Dendritic cell treated with granulocyte-macrophage colony-stimulating factor and Interleukin-4, amounts not matched to agents 40 ng/mL and 50 ng/mL, for 4 days (primary cell): Measurements from ENCODE around the gene TMEM270.

Source experiments
- H3K27ac Mint-ChIP-seq: one replicate; pipeline ENCODE4 v1.8.0; 2022; ENCODE audit warnings: mild to moderate bottlenecking, mixed read lengths
- H3K27me3 Mint-ChIP-seq: one replicate; pipeline ENCODE4 v1.8.0; 2022; ENCODE audit warnings: mild to moderate bottlenecking, mixed read lengths
- H3K36me3 Mint-ChIP-seq: one replicate; pipeline ENCODE4 v1.8.0; 2022; ENCODE audit warnings: low read depth, mixed read lengths
- H3K4me1 Mint-ChIP-seq: one replicate; pipeline ENCODE4 v1.8.0; 2022; ENCODE audit warnings: low read depth, mixed read lengths
- H3K4me3 Mint-ChIP-seq: one replicate; pipeline ENCODE4 v1.8.0; 2022; ENCODE audit warnings: mild to moderate bottlenecking, moderate library complexity, mixed read lengths
- H3K9me3 Mint-ChIP-seq: one replicate; pipeline ENCODE4 v1.8.0; 2022; ENCODE audit warnings: mixed read lengths
- intact Hi-C: fragments of 100-400 bp; cut with micrococcal nuclease; formaldehyde crosslinking; loops from one replicate; pipeline ENCODE4 v1.15.0; 2022

Gene TMEM270

DNA sequence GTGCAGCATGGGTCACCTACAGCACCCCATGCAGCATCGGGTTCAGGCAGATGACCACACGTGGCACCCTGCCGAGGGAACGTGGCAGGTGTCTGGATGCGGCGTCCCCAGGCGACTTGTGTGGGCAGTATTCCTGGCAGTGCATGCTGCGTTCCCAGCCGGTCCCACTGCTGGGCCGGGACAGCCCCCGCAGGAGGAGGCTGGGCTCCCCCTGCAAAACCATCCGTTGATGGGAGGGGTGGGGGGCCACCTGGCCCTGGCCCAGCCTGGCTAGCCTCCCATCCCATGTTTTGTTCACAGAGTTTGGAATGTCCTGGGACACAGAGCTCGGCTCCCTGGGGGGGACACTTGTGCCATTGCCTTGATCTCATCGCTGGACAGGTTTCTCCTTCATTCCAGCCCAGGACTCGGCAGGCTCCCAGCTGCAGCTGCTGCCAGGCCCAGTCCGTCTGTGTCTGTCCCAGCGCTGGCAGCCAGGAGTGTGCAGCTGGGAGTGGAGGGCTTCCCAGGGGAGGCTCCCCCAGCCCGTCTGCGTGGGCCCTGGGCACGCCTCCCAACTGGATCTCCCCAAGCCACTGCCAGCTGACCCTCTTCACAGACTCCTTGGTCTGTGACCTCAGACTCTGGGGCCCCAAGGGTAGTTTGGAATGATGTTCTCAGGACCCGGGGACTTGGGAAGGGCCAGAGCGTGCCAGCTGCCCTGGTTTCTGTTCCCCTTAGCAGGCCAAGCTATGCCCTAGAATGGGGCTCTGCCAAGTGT lies 32.6 kb downstream of the TMEM270 start:
- Mint-ChIP-seq H3K27me3 (peaks cover 35% of the 10 kb centered on the region), H3K27ac (no peak overlapping the region), H3K4me1 (peaks cover 27% of the 10 kb centered on the region), H3K36me3 (no peaks in the 10 kb centered on the region), H3K4me3 (no peak overlapping the region), H3K9me3 (no peaks in the 10 kb centered on the region)
- intact Hi-C loops: no loop called here

DNA sequence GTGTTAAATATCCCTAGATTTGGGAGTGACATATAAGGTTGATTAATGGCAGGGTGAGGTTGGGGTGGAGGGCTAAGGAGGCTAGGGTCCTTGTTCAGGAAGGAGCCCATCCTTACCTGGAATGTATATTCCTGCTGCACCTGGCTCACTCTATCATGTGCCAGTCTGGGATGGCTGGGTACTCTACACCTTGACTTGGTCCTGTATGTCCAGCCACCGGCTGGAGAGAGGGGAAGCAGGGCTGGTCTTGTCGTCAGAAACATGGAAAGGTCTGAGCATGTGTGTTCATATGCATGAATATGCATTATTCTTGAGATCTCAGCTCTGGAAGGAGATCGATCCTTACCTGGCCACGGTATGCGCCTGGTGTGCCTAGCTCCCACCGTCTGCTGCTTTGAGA lies 33.2 kb downstream of the TMEM270 start:
- Mint-ChIP-seq H3K27me3 (peaks cover 35% of the 10 kb centered on the region), H3K9me3 (no peaks in the 10 kb centered on the region), H3K4me1 (peaks cover 27% of the 10 kb centered on the region), H3K36me3 (no peaks in the 10 kb centered on the region), H3K4me3 (no peak overlapping the region), H3K27ac (peak overlapping the region; percentile 21)
- intact Hi-C loops: no loop called here

DNA sequence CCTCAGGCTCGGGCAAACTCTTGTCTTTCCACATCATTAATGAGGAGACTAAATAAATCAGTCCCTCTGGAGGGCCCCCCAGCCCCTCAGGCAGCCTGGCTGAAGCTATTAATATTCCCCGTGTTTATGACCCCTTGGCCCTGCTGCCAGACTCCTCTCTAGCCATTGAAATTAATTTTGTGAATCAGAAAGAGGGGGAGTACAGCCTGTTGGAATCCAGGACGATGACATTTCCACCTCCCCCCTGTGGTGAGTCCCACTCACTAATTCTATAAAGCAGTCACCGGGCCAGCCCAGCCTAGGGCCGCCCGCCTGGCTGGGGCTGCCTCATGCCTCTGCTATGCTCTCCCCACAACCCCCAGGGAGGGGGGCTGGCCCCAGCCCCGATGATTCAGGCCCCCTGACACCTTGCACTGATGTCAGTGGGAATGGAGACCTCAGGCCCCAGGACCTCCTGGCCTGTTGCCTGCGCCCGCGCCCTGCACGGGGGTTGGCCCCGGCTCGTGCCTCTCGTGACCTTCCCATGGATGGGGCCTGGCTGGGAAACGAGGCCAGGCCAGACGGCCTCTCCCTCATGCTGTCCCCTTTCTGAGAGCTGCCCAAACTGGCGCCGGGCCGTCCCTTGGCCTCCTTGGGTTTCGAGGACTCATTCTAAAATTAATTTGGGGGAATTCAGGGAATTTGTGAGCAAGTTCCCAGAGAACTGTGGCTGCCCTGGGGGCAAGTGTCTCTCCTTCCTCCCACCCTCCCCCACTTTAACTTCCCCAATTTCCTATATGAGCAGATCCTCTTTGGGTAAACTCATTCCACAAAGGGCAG lies 34.0 kb downstream of the TMEM270 start:
- H3K9me3 Mint-ChIP-seq: no peaks in the 10 kb centered on the region
- peaks cover 27% of the 10 kb centered on the region for H3K4me1 Mint-ChIP-seq
- H3K27ac Mint-ChIP-seq: peak overlapping the region; percentile 21
- no peak overlapping the region for H3K4me3 Mint-ChIP-seq
- H3K27me3 Mint-ChIP-seq: peaks cover 35% of the 10 kb centered on the region
- no peaks in the 10 kb centered on the region for H3K36me3 Mint-ChIP-seq
- intact Hi-C loops: no loop called here

DNA sequence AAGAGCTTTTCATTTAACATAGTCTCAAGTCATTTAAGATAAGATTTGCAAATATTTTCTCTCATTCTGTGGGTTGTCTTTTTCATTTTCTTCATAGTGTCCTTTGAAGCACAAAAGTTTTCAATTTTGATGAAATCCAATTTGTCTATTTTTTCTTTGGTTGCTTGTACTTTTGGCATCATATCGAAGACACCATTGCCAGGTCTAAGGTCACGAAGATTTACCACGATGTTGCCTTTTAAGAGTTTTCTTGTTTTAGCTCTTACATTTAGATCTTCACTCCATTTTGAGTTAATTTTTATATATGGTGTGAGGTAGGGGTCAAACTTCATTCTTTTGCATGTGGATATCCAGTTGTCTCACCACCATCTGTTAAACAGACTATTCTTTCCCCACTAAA lies 34.7 kb downstream of the TMEM270 start:
- Mint-ChIP-seq H3K9me3 (no peaks in the 10 kb centered on the region), H3K36me3 (no peaks in the 10 kb centered on the region), H3K27me3 (peaks cover 29% of the 10 kb centered on the region), H3K27ac (no peak overlapping the region), H3K4me3 (no peak overlapping the region), H3K4me1 (peaks cover 20% of the 10 kb centered on the region)
- intact Hi-C loops: no loop called here

DNA sequence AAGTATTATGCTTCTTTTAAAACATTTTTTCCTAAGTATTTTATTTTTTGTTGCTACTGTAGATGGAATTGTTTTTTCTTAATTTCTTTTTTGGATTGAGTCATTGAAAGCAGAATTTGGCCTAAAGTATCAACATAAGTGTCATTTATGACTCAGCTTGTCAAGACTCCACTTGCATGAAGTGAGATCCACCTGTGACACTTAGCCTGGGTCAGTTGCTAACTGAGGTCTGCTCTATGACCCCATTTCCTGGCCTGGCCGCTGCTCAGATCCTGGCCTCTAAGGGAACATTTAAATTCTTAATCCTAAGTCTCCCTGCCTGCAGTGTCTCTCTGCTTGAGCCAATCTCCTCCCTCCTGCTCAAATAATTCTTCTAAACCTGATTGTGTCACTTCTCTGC lies 35.5 kb downstream of the TMEM270 start:
- Mint-ChIP-seq H3K36me3 (no peaks in the 10 kb centered on the region), H3K9me3 (no peaks in the 10 kb centered on the region), H3K27me3 (peaks cover 31% of the 10 kb centered on the region), H3K4me1 (peaks cover 19% of the 10 kb centered on the region), H3K4me3 (no peak overlapping the region), H3K27ac (no peak overlapping the region)
- intact Hi-C loops: no loop called here

DNA sequence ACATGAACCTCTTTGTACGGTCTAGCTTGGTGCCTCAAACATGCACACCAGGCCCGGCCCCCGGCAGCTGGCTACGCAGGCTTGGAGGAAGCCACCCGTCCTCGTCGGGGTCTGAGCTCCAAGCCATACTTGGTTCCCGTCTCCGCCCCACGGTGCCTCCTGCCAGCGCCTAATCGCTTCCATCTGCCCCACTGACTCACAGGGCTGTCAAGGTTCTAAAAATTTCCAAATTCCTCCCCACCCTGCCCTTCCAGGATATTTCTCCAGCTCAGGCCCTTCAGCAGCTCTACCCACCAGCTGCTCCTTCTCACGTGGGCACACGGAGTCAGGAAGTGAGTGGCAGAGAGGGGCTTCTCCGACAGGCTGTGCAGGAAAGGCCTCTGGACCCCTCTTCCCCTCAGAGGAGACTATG lies 38.8 kb downstream of the TMEM270 start:
- no peaks in the 10 kb centered on the region for H3K9me3 Mint-ChIP-seq
- no peaks in the 10 kb centered on the region for H3K36me3 Mint-ChIP-seq
- peaks cover 12% of the 10 kb centered on the region for H3K4me1 Mint-ChIP-seq
- H3K4me3 Mint-ChIP-seq: no peak overlapping the region
- intact Hi-C loops: no loop called here
- H3K27ac Mint-ChIP-seq: no peak overlapping the region
- peaks cover 20% of the 10 kb centered on the region for H3K27me3 Mint-ChIP-seq

DNA sequence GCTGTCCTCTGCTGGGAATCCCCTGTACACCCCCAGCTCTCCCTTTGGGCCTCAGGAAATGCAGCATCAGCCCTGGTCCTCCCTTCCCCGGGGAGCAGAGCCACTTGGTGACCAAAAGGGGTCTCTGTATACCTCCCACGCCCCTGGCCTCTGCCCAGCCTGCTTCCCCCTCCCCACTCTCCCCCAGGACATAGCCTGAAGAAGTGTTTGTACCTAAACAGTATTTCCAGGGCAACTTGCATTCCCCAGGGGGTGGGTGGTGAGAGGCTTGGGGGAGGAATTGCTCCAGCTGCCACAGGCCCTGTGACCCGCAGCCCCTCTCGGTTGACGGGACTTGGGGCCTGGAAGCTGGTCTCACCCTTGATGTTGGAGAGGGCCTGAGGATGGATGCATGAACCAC lies 39.3 kb downstream of the TMEM270 start:
- H3K27ac Mint-ChIP-seq: no peak overlapping the region
- H3K9me3 Mint-ChIP-seq: no peaks in the 10 kb centered on the region
- H3K36me3 Mint-ChIP-seq: no peaks in the 10 kb centered on the region
- intact Hi-C loops: no loop called here
- peaks cover 20% of the 10 kb centered on the region for H3K27me3 Mint-ChIP-seq
- H3K4me1 Mint-ChIP-seq: peaks cover 7% of the 10 kb centered on the region
- H3K4me3 Mint-ChIP-seq: no peak overlapping the region

DNA sequence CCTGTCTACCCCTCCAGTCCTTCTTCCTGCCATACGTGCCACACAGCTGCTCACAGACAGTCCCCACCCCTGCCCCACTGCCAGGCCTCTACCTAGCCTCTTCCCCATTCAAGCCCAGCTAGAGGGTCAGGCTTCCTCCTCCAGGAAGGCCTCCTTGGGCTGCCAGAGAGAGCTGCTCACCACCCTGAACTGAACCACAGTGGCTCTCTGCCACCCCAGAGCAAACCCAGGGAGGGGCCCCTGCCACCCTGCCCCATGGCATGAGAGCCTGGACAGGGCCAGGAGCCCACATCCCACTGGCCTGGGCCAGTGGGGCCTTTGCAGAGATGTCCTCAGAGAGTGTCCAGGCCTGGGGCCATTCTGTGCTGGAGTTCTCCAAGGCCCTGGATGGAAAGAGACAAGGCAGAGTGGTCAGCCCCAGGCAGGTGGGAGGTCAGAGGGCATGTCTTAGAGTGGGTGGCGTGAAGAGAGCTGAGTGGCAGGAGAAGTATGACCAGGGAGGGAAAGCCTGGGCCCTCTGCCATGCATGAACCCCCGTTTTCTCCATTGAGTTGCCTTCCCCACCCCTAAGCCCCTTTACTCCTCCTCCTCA lies 40.4 kb downstream of the TMEM270 start:
- intact Hi-C loops: no loop called here
- Mint-ChIP-seq H3K9me3 (no peaks in the 10 kb centered on the region), H3K4me1 (peaks cover 10% of the 10 kb centered on the region), H3K27me3 (peaks cover 20% of the 10 kb centered on the region), H3K4me3 (no peak overlapping the region), H3K36me3 (no peaks in the 10 kb centered on the region), H3K27ac (no peak overlapping the region)

DNA sequence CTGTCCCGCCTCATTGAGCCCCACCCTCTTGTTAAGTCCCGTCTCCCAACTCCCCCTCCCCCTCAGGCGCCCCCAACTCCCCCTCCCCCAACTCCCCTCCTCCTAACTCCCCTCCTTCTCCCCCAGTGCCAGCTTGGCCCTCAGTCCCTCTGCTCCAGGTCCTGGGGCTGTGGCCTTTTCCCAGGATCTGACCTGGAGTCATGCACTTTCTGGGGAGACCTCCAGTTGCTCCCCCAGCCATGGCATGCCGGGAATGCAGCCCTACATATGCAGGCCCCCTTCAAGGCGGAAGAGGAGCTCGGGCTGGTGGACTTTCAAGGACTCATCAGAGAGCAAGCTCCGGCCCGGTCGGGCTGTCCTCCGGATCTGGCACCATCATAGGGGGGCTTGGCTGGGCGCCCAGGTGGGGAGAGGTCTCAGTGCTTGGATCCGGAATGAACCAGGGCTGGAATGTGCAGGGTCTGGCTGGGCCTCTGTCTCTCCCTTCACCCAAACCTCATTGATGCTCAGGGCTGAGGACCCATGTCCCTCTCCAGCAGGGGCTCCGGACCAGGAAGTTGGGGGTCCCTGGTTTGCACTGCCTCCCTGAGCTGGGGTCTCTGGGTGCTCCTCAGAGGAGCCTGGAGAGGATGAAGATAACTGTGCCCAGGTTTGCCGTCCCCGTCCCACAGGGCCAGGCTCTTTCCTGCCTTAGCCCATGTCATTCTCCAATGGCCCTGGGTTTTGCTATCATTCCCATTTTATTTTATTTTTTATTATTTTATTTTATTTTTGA lies 41.1 kb downstream of the TMEM270 start:
- H3K27ac Mint-ChIP-seq: no peak overlapping the region

DNA sequence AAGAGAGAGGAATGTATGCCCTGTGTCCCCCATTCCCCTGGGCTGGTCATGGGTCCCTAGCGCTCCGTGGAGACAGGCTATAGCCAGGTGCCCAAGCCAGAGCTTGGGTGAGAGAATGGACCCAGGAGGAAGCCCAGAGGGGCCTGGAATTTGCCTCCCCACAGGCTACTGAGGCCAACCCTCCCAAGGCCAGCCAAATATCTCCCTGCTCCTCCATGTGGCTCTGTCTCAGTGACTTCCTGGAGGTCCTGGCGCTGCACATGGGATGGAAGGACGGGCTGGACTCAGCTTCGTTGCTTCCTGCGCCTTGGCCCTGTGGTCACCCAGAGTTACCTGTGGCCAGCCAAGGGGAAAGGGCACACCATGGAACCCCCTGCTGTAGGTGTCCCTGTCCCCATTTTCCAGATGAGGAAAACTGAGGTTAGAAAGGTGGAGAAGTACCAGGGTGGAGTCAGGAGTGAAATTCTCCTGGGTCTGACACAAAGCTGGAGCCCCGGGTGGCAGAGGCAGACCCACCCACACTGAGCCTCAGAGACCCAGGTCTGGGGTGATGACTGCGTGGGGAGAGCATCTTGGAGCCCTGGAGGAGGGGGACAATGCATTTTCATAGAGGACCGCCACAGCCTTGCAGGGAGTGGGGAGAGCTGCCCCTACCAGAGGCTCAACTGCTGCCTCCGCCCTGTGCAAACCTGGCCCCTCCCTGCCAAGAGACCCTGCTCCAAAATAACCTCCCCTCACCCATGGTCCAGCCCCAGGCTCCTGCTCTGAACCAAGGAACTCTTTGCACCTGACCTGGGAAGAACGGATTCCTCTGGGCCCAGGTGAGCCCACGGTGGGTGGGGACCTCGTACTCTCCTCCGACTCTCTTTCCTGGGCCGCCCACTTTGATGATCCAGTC lies 42.6 kb downstream of the TMEM270 start:
- H3K9me3 Mint-ChIP-seq: no peaks in the 10 kb centered on the region
- H3K27me3 Mint-ChIP-seq: peaks cover 9% of the 10 kb centered on the region
- intact Hi-C loops: no loop called here
- no peaks in the 10 kb centered on the region for H3K36me3 Mint-ChIP-seq
- H3K27ac Mint-ChIP-seq: no peak overlapping the region
- no peak overlapping the region for H3K4me3 Mint-ChIP-seq
- H3K4me1 Mint-ChIP-seq: peaks cover 11% of the 10 kb centered on the region

More for the DNA sequence above, 41.1 kb downstream of the TMEM270 start:
- peaks cover 17% of the 10 kb centered on the region for H3K27me3 Mint-ChIP-seq
- H3K9me3 Mint-ChIP-seq: no peaks in the 10 kb centered on the region
- intact Hi-C loops: no loop called here
- no peak overlapping the region for H3K4me3 Mint-ChIP-seq
- no peaks in the 10 kb centered on the region for H3K36me3 Mint-ChIP-seq
- peaks cover 10% of the 10 kb centered on the region for H3K4me1 Mint-ChIP-seq

DNA sequence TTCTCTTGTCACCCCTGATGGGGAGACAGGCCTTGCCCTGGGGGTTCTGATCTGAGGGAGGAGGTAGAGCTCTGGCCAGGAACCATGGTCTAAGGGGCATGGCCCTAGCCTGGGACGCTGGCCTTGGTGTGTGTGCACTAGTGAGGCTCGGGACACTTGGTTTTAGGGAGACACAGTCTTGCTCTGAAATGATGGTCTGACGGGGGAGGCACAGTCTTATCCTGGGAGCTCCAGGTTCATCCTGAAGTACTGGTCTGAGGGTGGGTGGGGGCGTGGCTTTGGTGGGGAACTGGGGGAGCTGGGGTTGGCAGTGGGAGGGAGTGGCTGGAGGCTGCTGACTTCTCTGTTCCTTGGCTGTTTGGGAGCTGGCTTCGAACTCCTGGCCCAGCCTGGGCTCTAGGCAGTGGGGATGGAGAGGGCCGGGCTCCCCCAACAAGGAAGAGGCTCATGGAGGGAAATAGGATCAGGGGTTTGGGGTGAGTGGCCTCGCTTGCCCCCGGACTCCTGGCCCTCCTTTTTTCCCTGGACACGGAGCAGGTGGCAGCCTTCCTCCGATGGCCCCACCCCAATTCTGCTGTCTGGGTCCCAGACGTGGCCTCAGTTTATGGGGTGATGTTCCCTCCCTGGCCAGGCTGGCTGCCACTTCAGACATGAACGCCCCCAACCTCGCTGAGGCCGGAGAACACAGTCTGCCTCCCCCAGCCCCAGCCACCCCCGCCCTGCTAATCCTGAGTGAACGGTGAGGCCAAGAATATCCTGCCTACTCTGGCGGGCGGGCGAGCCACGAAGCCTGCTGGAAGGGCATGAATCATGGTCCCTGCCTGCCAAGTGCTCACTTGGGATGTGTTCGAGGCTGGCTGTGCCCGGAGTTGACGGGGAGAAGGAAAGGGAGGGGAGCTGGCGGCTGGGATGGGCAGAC lies 43.5 kb downstream of the TMEM270 start:
- peaks cover 20% of the 10 kb centered on the region for H3K4me1 Mint-ChIP-seq
- H3K9me3 Mint-ChIP-seq: no peaks in the 10 kb centered on the region
- H3K36me3 Mint-ChIP-seq: no peaks in the 10 kb centered on the region
- no peak overlapping the region for H3K27ac Mint-ChIP-seq
- peaks cover 9% of the 10 kb centered on the region for H3K27me3 Mint-ChIP-seq
- no peak overlapping the region for H3K4me3 Mint-ChIP-seq
- intact Hi-C loops: no loop called here

DNA sequence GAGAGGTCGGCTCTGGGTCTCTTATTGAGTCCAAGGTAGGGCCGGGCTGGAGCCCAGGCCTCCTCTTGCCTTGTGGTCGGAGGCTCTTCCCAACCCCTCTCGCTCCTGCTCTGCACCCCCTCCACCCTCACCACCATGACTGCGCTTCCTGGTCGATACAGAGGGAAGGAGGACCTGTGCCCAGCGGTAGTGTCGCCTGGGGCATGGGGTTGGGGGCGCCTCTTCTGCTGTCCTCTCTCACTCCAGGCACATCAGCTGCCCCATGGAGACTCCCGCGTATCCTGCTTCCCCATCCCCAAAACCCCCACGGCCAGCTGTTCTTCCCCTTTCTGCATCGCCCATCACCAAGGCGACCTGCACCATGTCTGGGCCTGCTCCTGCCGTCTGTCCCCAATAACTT lies 44.4 kb downstream of the TMEM270 start:
- no peak overlapping the region for H3K4me3 Mint-ChIP-seq
- no peak overlapping the region for H3K27ac Mint-ChIP-seq

More for the DNA sequence above, 44.4 kb downstream of the TMEM270 start:
- intact Hi-C loops: no loop called here
- H3K27me3 Mint-ChIP-seq: peaks cover 7% of the 10 kb centered on the region
- H3K9me3 Mint-ChIP-seq: no peaks in the 10 kb centered on the region
- peaks cover 28% of the 10 kb centered on the region for H3K4me1 Mint-ChIP-seq
- H3K36me3 Mint-ChIP-seq: no peaks in the 10 kb centered on the region
